ENCODE measurements around the gene RBPJL. TPM values are rescaled to one million over a fixed set of nuclear protein-coding genes. Genes with fewer than 3 reads are reported as not detected.

The RBPJL gene
- total and polyA plus RNA-seq, 2 of the 13 experiments (the other 11 are each of a cell fraction or from before 2014, with no cell fraction given) = not detected

- TF ChIP-seq SP1 (IDR thresholded peaks at IDR 0.05) (no peak), SP1 (CRISPR knock-in tag; IDR thresholded peaks at IDR 0.05) (peak; percentile 86), ESRRA (CRISPR knock-in tag; IDR thresholded peaks at IDR 0.05; ENCODE audit: low read depth) (peak; percentile 92), DNMT1 (CRISPR knock-in tag; IDR thresholded peaks at IDR 0.05) (no peak; the same call in 1 of the 2 replicates), ZNF883 (CRISPR knock-in tag; IDR thresholded peaks at IDR 0.05; ENCODE audit: not compliant biosample characterization) (peak; percentile 96), RARA (CRISPR knock-in tag; IDR thresholded peaks at IDR 0.05) (peak; percentile 65), ZBTB39 (CRISPR knock-in tag; IDR thresholded peaks at IDR 0.05) (peak; percentile 2; the same call in 1 of the 2 replicates), NBN (conservative IDR thresholded peaks at IDR 0.05) (no peak), MLX (CRISPR knock-in tag; IDR thresholded peaks at IDR 0.05) (peak; percentile 67), HOXA3 (CRISPR knock-in tag; IDR thresholded peaks at IDR 0.05) (peak; percentile 94), TRIM24 (CRISPR knock-in tag; IDR thresholded peaks at IDR 0.05) (no peak), NR2F2 (IDR thresholded peaks at IDR 0.05; ENCODE audit: borderline replicate concordance, low read depth) (no peak; the same call in 1 of the 2 replicates), SNRNP70 (IDR thresholded peaks at IDR 0.05; ENCODE audit: low read depth, low read length) (no peak), MNT (IDR thresholded peaks at IDR 0.05) (peak; percentile 76)
- TF ChIP-seq, protein P1, sequence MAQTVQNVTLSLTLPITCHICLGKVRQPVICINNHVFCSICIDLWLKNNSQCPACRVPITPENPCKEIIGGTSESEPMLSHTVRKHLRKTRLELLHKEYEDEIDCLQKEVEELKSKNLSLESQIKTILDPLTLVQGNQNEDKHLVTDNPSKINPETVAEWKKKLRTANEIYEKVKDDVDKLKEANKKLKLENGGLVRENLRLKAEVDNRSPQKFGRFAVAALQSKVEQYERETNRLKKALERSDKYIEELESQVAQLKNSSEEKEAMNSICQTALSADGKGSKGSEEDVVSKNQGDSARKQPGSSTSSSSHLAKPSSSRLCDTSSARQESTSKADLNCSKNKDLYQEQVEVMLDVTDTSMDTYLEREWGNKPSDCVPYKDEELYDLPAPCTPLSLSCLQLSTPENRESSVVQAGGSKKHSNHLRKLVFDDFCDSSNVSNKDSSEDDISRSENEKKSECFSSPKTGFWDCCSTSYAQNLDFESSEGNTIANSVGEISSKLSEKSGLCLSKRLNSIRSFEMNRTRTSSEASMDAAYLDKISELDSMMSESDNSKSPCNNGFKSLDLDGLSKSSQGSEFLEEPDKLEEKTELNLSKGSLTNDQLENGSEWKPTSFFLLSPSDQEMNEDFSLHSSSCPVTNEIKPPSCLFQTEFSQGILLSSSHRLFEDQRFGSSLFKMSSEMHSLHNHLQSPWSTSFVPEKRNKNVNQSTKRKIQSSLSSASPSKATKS (CRISPR knock-in tag; IDR thresholded peaks at IDR 0.05) = no peak
- TF ChIP-seq, protein P2, sequence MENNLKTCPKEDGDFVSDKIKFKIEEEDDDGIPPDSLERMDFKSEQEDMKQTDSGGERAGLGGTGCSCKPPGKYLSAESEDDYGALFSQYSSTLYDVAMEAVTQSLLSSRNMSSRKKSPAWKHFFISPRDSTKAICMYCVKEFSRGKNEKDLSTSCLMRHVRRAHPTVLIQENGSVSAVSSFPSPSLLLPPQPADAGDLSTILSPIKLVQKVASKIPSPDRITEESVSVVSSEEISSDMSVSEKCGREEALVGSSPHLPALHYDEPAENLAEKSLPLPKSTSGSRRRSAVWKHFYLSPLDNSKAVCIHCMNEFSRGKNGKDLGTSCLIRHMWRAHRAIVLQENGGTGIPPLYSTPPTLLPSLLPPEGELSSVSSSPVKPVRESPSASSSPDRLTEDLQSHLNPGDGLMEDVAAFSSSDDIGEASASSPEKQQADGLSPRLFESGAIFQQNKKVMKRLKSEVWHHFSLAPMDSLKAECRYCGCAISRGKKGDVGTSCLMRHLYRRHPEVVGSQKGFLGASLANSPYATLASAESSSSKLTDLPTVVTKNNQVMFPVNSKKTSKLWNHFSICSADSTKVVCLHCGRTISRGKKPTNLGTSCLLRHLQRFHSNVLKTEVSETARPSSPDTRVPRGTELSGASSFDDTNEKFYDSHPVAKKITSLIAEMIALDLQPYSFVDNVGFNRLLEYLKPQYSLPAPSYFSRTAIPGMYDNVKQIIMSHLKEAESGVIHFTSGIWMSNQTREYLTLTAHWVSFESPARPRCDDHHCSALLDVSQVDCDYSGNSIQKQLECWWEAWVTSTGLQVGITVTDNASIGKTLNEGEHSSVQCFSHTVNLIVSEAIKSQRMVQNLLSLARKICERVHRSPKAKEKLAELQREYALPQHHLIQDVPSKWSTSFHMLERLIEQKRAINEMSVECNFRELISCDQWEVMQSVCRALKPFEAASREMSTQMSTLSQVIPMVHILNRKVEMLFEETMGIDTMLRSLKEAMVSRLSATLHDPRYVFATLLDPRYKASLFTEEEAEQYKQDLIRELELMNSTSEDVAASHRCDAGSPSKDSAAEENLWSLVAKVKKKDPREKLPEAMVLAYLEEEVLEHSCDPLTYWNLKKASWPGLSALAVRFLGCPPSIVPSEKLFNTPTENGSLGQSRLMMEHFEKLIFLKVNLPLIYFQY (CRISPR knock-in tag; IDR thresholded peaks at IDR 0.05; ENCODE audit: borderline replicate concordance) = peak; percentile 89; the same call in 1 of the 2 replicates
- TF ChIP-seq, protein P3, sequence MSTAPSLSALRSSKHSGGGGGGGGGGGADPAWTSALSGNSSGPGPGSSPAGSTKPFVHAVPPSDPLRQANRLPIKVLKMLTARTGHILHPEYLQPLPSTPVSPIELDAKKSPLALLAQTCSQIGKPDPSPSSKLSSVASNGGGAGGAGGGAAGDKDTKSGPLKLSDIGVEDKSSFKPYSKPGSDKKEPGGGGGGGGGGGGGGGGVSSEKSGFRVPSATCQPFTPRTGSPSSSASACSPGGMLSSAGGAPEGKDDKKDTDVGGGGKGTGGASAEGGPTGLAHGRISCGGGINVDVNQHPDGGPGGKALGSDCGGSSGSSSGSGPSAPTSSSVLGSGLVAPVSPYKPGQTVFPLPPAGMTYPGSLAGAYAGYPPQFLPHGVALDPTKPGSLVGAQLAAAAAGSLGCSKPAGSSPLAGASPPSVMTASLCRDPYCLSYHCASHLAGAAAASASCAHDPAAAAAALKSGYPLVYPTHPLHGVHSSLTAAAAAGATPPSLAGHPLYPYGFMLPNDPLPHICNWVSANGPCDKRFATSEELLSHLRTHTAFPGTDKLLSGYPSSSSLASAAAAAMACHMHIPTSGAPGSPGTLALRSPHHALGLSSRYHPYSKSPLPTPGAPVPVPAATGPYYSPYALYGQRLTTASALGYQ (CRISPR knock-in tag; IDR thresholded peaks at IDR 0.05) = peak; percentile 43; the same call in 1 of the 2 replicates
Measured at GRCh38 chr20:45362804-45363610, 56.4 kb downstream of the RBPJL start, which contains the start of gene SYS1 (continued).

Data from HepG2 (cell line).